ENCODE results near the gene NAGK. TPM values are rescaled to one million over a fixed set of nuclear protein-coding genes. Genes with fewer than 3 reads are reported as not detected.

Gene NAGK
- total and polyA plus RNA-seq, 2 of the 8 experiments (the other 6 are each of a cell fraction or from before 2014, with no cell fraction given), result 57.9 to 59.9 TPM

DNA sequence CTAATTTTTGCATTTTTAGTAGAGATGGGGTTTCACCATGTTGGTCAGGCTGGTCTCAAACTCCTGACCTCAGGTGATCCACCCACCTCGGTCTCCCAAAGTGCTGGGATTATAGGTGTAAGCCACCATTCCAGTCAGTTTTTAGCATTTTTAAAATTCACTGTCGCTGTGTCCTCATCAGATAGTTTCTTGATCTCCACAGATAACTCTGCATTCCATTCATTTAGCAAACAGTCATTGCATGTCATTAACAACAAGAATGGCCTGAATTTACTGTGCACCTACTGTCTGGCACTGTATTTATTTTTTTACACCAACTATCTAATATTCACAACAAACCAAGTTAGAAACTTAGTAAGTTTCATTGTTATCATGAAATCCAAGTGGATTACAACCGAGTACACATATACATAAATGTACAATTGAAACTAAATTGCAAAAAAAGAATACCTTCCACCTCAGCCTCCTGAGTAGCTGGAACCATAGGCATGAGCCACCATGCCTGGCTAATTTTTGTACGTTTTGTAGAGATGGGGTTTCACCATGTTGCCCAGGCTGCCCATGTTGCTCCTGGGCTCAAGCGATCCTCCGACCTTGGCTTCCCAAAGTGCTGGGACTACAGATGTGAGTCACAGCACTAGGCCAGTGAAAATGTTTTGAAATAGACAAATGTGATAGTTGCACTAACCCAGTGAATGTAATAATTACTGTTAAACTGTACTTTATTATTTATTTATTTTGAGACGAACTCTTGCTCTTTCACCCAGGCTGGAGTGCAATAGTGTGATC is 57.3 kb downstream of the NAGK start:
- Histone ChIP-seq H3K36me3 (ENCODE audit: control insufficient read depth in 2 of 4, insufficient read depth in 4 of 4, low read length in 3 of 4) (peaks cover 2 to 6% (median 5%) of the 10 kb centered on the region in 4 experiments; a peak in 5 of 8 replicates), H3K4me3 (ENCODE audit: extremely low read depth in 1 of 4, insufficient read depth in 2 of 4, low read depth in 3 of 4, low read length in 4 of 4) (no peak overlapping the region), H4K20me1 (replicated peaks in 1 of 2; ENCODE audit: control insufficient read depth in 1 of 2, insufficient read depth in 2 of 2, low read length in 2 of 2) (peaks cover 0 to 4% of the 10 kb centered on the region in 2 experiments), H2BK20ac (ENCODE audit: low read length) (no peak overlapping the region), H3K79me2 (ENCODE audit: control insufficient read depth in 1 of 2, insufficient read depth in 2 of 2, low read length in 2 of 2) (peaks cover 0 to 27% of the 10 kb centered on the region in 2 experiments; a peak in 3 of 4 replicates), H3K18ac (ENCODE audit: extremely low read depth, low read length) (no peak overlapping the region), H2AFZ (ENCODE audit: low read length) (no peak overlapping the region), H3K23me2 (ENCODE audit: low read depth, low read length) (no peaks in the 10 kb centered on the region; the same call in 1 of the 2 replicates), H3K4ac (replicated peaks; ENCODE audit: insufficient read length, low read depth, low read length) (no peak overlapping the region), H2BK15ac (ENCODE audit: low read length) (no peak overlapping the region), H2AK5ac (ENCODE audit: low read depth, low read length) (no peak overlapping the region), H3K9me3 (ENCODE audit: insufficient read depth in 2 of 2, low read depth in 1 of 2, low read length in 1 of 2) (no peaks in the 10 kb centered on the region), H4K8ac (ENCODE audit: extremely low read depth, insufficient read depth, low read length) (no peak overlapping the region), H3K79me1 (ENCODE audit: low read depth, low read length) (no peaks in the 10 kb centered on the region), H4K91ac (replicated peaks; ENCODE audit: insufficient read length, low read length) (no peak overlapping the region), H3K27me3 (replicated peaks in 1 of 4; ENCODE audit: control insufficient read depth in 3 of 4, extremely low read depth in 1 of 4, insufficient read depth in 3 of 4, low read length in 3 of 4) (no peaks in the 10 kb centered on the region), H2BK120ac (replicated peaks; ENCODE audit: low read depth, low read length) (no peak overlapping the region), H3K27ac (ENCODE audit: low read depth, low read length) (no peak overlapping the region), H3K4me2 (ENCODE audit: insufficient read depth in 1 of 2, low read depth in 2 of 2, low read length in 2 of 2) (no peak overlapping the region), H2BK5ac (ENCODE audit: low read depth, low read length) (no peak overlapping the region), H3K23ac (ENCODE audit: insufficient read length) (no peak overlapping the region), H3K14ac (ENCODE audit: insufficient read length) (no peak overlapping the region), H3K56ac (replicated peaks; ENCODE audit: insufficient read length, low read depth, low read length) (no peak overlapping the region), H3K9ac (replicated peaks in 1 of 4; ENCODE audit: extremely low read depth in 1 of 4, low read depth in 3 of 4, low read length in 3 of 4) (no peak overlapping the region), H3K4me1 (replicated peaks in 1 of 4; ENCODE audit: control insufficient read depth in 3 of 4, insufficient read depth in 4 of 4, low read length in 3 of 4) (no peaks in the 10 kb centered on the region), H4K5ac (ENCODE audit: insufficient read length, low read depth, low read length) (no peak overlapping the region), H2BK12ac (ENCODE audit: low read depth, low read length) (no peak overlapping the region)
- POLR2A ChIA-PET (ENCODE audit: partially characterized antibody), result interaction anchor here (1.8 kb wide), 1 partner anchor 8 kb away, joined by 6 read pairs; no protein-coding TSS in a partner anchor
- 90% methylated on average over 7 of the region's 7 CpGs; no CpG with 5 or more reads in 1 of the 2 experiments for WGBS, 2 experiments (ENCODE audit: extremely low coverage in 1 of 2, insufficient coverage in 1 of 2, insufficient read length in 1 of 2, insufficient replicate concordance in 2 of 2, low coverage in 1 of 2, low lambda C conversion rate in 2 of 2, missing lambda C conversion rate in 1 of 2)
- FAIRE-seq, result no peak
- no peak for DNase-seq (ENCODE audit: low read depth in 1 of 2, low spot score in 2 of 2)
- CTCF ChIA-PET (ENCODE audit: partially characterized antibody), result interaction anchor here (1.3 to 1.4 kb wide), 2 partner anchors 25 to 54 kb away, joined by 3 to 5 read pairs; no protein-coding TSS in a partner anchor
- TF ChIP-seq, protein P1, sequence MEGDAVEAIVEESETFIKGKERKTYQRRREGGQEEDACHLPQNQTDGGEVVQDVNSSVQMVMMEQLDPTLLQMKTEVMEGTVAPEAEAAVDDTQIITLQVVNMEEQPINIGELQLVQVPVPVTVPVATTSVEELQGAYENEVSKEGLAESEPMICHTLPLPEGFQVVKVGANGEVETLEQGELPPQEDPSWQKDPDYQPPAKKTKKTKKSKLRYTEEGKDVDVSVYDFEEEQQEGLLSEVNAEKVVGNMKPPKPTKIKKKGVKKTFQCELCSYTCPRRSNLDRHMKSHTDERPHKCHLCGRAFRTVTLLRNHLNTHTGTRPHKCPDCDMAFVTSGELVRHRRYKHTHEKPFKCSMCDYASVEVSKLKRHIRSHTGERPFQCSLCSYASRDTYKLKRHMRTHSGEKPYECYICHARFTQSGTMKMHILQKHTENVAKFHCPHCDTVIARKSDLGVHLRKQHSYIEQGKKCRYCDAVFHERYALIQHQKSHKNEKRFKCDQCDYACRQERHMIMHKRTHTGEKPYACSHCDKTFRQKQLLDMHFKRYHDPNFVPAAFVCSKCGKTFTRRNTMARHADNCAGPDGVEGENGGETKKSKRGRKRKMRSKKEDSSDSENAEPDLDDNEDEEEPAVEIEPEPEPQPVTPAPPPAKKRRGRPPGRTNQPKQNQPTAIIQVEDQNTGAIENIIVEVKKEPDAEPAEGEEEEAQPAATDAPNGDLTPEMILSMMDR (IDR thresholded peaks at IDR 0.05; ENCODE audit: control extremely low read depth in 1 of 3, insufficient read depth in 1 of 3, low read depth in 1 of 3, low read length in 3 of 3), result no peak
- TF ChIP-seq GABPA (IDR thresholded peaks at IDR 0.05; ENCODE audit: borderline replicate concordance, insufficient read depth, low read length), result no peak
- TF ChIP-seq, protein P2, sequence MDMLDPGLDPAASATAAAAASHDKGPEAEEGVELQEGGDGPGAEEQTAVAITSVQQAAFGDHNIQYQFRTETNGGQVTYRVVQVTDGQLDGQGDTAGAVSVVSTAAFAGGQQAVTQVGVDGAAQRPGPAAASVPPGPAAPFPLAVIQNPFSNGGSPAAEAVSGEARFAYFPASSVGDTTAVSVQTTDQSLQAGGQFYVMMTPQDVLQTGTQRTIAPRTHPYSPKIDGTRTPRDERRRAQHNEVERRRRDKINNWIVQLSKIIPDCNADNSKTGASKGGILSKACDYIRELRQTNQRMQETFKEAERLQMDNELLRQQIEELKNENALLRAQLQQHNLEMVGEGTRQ (IDR thresholded peaks at IDR 0.05; ENCODE audit: low read length), result no peak
- TF ChIP-seq RXRA (IDR thresholded peaks at IDR 0.05; ENCODE audit: insufficient read depth, low read depth, low read length), result no peak
- TF ChIP-seq KDM4A (IDR thresholded peaks at IDR 0.05; ENCODE audit: low read depth, low read length, severe bottlenecking), result no peak
- no peak for TF ChIP-seq POLR2AphosphoS5 (IDR thresholded peaks at IDR 0.05; ENCODE audit: low read depth, low read length)
- TF ChIP-seq SIRT6 (IDR thresholded peaks at IDR 0.05; ENCODE audit: low read length), result no peak
- no peak for TF ChIP-seq ASH2L (IDR thresholded peaks at IDR 0.05; ENCODE audit: low read length)

Data from H1 (cell line).